HUES48 (cell line): ENCODE data around the gene MAGEB17.

Source experiments
- H3K27ac ChIP-seq: one replicate; pipeline ENCODE4 v1.7.0; 2013; ENCODE audit warnings: low read depth, low read length, inconsistent platforms
- H3K27me3 ChIP-seq: 2 replicates; pipeline ENCODE4 v1.6.1; 2013; ENCODE audit warnings: mild to moderate bottlenecking, low read length; ENCODE audit not compliant: control insufficient read depth, insufficient read depth
- H3K36me3 ChIP-seq: 2 replicates; pipeline ENCODE4 v1.6.1; 2013; ENCODE audit warnings: low read length; ENCODE audit not compliant: control insufficient read depth, insufficient read depth
- H3K4me1 ChIP-seq: 2 replicates; pipeline ENCODE4 v1.6.1; 2013; ENCODE audit warnings: mild to moderate bottlenecking, low read length; ENCODE audit not compliant: control insufficient read depth, insufficient read depth
- H3K4me3 ChIP-seq: 2 replicates; pipeline ENCODE4 v1.5.1; 2013; ENCODE audit warnings: mild to moderate bottlenecking, low read depth, low read length
- H3K9ac ChIP-seq: 2 replicates; pipeline ENCODE4 v1.6.1; 2013; ENCODE audit warnings: mild to moderate bottlenecking, low read depth, low read length, moderate library complexity
- H3K9me3 ChIP-seq: 2 replicates; pipeline ENCODE4 v1.6.1; 2013; ENCODE audit warnings: low read length; ENCODE audit not compliant: control insufficient read depth, insufficient read depth

The MAGEB17 gene

DNA sequence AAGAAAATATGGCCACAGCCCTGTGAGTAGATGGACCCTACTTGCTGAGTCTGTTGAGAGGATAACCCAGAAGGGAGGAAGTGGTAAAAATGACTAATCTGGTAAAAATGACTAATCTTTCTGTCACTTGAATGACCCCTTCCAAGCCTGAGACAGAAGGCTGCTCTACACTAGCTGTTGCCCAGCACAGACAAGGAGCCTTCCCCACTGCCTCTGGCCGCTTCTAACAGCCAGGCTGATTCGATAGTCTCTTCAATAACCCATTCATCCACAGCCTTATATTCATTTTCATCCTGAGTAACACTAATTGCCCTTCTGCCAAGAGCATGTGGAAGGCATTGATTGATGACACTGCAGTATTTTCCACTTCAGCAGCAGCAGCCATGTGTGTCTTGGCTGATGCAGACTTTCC lies 18.4 kb downstream of the MAGEB17 start:
- peak overlapping the region; percentile 89 for H3K27ac ChIP-seq
- no peaks in the 10 kb centered on the region for H3K36me3 ChIP-seq
- peaks cover 45% of the 10 kb centered on the region for H3K4me1 ChIP-seq
- H3K9ac ChIP-seq = peak overlapping the region; percentile 11; the same call in 1 of the 2 replicates
- H3K27me3 ChIP-seq = no peaks in the 10 kb centered on the region
- no peaks in the 10 kb centered on the region for H3K9me3 ChIP-seq
- no peak overlapping the region for H3K4me3 ChIP-seq

DNA sequence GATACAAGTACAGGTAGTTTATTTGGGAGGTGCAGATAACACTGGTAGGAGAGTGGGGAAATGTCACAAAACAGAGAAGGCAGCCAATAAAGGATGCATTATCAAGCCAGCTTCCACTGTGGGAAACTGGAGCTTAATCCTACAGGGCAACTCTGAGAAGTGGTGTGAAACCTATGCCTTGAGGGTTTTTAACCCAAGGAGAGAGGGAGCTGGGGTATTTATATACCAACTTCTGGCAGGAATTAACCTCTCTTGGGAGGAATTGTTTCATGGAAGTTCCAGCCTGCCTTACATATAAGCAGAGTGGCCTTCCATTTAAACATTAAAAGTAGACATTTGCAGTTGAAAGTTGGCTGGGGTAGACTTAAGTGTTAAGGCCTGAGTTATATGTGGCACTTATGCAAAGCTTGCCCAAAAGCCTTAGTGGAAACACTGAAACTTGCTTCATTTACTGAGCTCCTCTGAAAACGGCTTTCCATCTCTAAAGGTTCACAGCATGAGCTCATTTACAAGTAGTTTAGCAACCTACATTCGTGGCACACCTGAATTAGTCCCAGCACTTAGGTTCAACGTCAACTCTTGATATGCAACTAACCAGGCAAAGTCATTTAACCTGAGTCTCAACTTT lies 19.2 kb downstream of the MAGEB17 start:
- H3K9me3 ChIP-seq = no peaks in the 10 kb centered on the region
- H3K27me3 ChIP-seq = no peaks in the 10 kb centered on the region
- H3K9ac ChIP-seq = peak overlapping the region; percentile 11; the same call in 1 of the 2 replicates
- H3K4me3 ChIP-seq = no peak overlapping the region
- H3K4me1 ChIP-seq = peaks cover 45% of the 10 kb centered on the region
- H3K36me3 ChIP-seq = no peaks in the 10 kb centered on the region
- peak overlapping the region; percentile 89 for H3K27ac ChIP-seq

DNA sequence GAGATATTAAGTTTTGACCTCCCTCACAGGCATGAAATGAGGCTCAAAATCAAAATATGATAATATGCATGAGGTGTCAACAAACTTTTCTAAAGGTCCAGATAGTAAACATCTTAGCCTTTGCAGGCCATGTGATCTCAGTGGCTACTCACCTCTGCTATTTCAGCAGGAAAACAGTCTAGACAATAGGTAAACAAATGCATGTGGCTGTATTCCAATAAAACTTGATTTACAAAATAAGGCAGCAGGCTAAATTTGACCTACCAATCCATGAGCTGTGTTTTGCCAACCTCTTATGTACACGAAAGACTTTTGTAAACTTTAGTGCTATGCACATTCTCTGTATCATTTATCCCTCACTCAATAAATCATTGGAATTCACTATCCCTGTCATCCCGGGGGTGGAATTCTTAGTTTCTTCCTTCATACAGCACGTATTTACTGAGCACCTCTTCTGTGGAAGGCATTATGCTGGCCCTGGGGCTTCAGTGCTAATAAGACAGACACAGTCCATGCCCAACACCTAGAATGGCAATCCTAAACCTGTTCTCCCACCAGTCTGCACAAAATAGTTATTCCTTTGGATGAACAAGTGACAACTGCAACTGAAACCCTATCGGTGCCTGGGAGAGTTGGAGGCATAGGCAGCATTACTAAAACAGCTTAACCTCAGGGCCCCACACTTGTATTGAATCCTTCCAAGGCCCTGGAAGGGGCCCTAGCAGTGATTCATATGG lies 19.9 kb downstream of the MAGEB17 start:
- no peaks in the 10 kb centered on the region for H3K36me3 ChIP-seq
- H3K9me3 ChIP-seq = no peaks in the 10 kb centered on the region
- peaks cover 45% of the 10 kb centered on the region for H3K4me1 ChIP-seq
- peak overlapping the region; percentile 89 for H3K27ac ChIP-seq
- H3K4me3 ChIP-seq = no peak overlapping the region
- H3K9ac ChIP-seq = no peak overlapping the region
- no peaks in the 10 kb centered on the region for H3K27me3 ChIP-seq

DNA sequence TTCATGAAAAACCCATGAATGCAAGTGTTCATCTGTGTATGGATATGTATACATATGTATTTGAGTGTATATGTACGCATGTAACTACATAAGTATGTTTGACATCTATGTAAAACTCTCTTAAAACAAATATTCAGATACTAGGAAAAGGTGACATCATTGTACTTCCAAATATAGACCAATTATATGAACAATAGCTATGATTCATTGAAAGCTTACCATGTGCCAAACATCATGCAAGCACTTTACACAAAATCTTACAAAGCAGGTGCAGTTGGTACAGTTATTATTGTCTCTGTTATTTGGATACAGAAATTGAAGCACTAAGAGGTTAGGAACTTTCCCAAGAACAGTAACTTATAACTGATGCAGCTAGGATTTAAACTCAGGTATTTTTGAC lies 21.4 kb downstream of the MAGEB17 start:
- peaks cover 45% of the 10 kb centered on the region for H3K4me1 ChIP-seq
- H3K36me3 ChIP-seq = no peaks in the 10 kb centered on the region
- no peak overlapping the region for H3K4me3 ChIP-seq
- no peak overlapping the region for H3K27ac ChIP-seq
- H3K9ac ChIP-seq = no peak overlapping the region
- H3K27me3 ChIP-seq = no peaks in the 10 kb centered on the region
- no peaks in the 10 kb centered on the region for H3K9me3 ChIP-seq

DNA sequence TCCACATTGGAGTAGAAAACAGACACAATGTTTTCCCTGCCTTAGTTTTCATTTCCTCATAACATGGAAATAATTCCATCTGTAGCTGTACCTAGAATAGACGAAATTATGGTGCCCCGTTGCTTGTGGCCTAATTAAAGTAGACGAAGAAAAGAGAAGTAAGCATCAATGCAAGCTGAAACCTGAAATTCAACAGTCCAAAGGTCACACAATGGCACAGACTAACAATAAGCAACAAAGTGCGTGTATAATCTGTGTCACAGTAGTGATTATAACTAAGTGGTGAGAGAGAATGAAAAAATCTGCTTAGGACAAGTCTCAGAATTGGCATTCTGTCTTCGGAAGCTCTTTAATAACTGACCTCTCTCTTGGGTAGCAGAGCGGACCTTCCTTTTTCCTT lies 24.3 kb downstream of the MAGEB17 start:
- no peaks in the 10 kb centered on the region for H3K36me3 ChIP-seq
- no peak overlapping the region for H3K9ac ChIP-seq
- no peaks in the 10 kb centered on the region for H3K27me3 ChIP-seq
- no peak overlapping the region for H3K4me3 ChIP-seq
- no peaks in the 10 kb centered on the region for H3K9me3 ChIP-seq
- peaks cover 29% of the 10 kb centered on the region for H3K4me1 ChIP-seq
- H3K27ac ChIP-seq = no peak overlapping the region

DNA sequence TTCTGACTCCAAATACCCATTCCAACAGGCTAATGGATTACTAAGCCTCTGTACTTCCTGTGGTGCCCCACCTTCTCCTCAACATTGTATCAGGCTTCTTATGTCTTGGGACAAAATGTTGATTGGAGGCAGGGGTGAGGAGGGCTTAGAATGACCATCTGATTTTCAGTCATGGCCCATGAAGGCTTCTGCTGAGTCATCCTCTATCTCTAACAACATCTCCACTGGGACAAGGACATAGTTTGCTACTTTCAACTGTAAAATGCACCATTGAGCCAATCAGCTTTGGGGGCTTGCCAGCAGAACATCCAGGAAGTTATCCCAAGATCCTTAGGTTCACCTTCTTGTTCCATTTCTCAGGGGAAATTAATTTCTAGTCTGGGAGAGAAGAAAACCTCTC lies 29.5 kb downstream of the MAGEB17 start:
- Histone ChIP-seq H3K9me3 (no peaks in the 10 kb centered on the region), H3K4me3 (no peak overlapping the region), H3K4me1 (peaks cover 25% of the 10 kb centered on the region), H3K36me3 (no peaks in the 10 kb centered on the region), H3K9ac (no peak overlapping the region), H3K27me3 (no peaks in the 10 kb centered on the region), H3K27ac (no peak overlapping the region)

DNA sequence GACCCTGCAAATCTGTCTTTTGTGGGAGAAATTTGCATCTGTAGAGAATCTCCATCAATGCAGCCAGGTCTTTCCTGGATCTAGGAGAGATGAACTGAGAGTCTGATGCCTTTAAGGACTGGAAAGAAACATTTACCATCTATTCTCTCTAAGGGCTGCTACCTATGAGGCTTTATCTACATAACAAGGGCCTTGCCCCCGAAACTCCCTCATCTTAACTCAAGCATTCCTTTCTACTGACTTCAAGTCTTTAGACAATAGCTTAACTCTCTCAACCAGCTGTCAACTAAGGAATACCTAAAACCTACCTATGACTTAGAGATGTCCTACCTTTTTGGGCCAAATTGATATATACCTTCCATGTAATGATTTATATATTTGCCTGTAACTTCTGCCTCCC lies 32.1 kb downstream of the MAGEB17 start:
- Histone ChIP-seq H3K27ac (peak overlapping the region; percentile 92), H3K4me1 (peaks cover 25% of the 10 kb centered on the region), H3K4me3 (no peak overlapping the region; the same call in 1 of the 2 replicates), H3K36me3 (no peaks in the 10 kb centered on the region), H3K9me3 (no peaks in the 10 kb centered on the region), H3K9ac (0 out of 2 replicates have a peak overlapping the region, but pooled peaks have one; percentile 38), H3K27me3 (no peaks in the 10 kb centered on the region)

DNA sequence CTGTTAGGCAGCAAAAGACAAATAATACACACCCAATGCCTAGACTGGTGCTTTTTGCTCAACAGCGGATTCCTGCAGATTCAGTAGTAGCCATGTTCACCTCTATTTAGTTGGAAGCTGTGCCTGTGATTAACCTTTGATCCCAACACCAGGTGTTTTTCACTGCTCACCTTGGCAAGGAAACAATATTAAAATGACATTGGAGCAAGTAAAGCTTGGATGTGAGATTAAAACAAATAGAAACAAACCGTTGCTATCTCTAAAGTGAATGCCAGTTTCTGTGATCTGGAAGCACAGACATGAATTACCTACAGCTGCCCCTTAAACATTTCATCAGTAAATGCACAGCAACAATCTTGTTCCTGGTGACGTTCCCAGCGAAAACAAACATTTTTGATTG lies 35.7 kb downstream of the MAGEB17 start:
- H3K27ac ChIP-seq = no peak overlapping the region
- H3K36me3 ChIP-seq = no peaks in the 10 kb centered on the region
- no peaks in the 10 kb centered on the region for H3K9me3 ChIP-seq
- no peak overlapping the region for H3K4me3 ChIP-seq
- peaks cover 23% of the 10 kb centered on the region for H3K4me1 ChIP-seq
- H3K9ac ChIP-seq = no peak overlapping the region; the same call in 1 of the 2 replicates
- H3K27me3 ChIP-seq = no peaks in the 10 kb centered on the region

DNA sequence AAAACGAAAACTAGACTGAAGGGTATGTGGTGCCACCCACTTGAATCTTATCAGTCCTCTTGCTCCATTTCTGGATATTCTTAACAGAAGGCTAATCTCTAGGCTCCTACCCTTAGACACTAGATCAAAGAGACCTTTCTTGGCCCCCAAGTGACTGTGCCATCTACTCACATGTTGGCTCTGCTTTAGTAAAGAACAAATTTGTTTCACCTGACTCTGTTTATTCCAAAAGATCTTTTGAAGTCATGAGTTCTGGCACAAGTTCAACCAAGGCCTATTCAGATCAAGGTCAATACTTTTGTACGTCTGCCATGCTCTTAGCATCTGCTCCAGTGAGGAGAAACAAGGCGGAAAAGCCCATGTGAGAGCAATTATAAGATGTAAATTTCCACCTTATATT lies 37.3 kb downstream of the MAGEB17 start:
- H3K36me3 ChIP-seq = no peaks in the 10 kb centered on the region
- H3K9me3 ChIP-seq = no peaks in the 10 kb centered on the region
- no peak overlapping the region for H3K9ac ChIP-seq
- no peaks in the 10 kb centered on the region for H3K27me3 ChIP-seq
- H3K4me3 ChIP-seq = no peak overlapping the region
- peaks cover 22% of the 10 kb centered on the region for H3K4me1 ChIP-seq
- no peak overlapping the region for H3K27ac ChIP-seq

DNA sequence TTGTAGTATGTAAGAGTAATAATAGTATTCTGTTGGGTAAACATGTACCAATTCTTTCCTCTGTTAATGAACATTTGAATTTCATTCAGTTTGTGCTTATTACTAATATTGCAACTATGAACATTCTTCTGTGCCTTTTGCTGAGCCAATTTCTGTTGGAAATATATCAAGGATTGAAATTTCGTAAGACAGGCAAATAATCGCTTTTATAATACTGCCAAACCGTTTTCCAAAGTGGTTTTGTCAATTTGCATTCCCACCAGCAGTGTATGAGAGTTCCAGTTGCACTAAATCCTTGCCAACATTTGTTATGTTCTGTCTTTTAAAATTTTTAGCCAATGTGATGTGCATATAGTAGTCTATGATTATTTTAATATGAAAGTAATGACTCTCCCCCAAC lies 38.6 kb downstream of the MAGEB17 start:
- no peak overlapping the region for H3K27ac ChIP-seq
- H3K4me3 ChIP-seq = no peak overlapping the region
- H3K9ac ChIP-seq = no peak overlapping the region
- H3K36me3 ChIP-seq = no peaks in the 10 kb centered on the region
- no peaks in the 10 kb centered on the region for H3K9me3 ChIP-seq
- H3K4me1 ChIP-seq = peaks cover 11% of the 10 kb centered on the region; the same call in 1 of the 2 replicates
- H3K27me3 ChIP-seq = no peaks in the 10 kb centered on the region

DNA sequence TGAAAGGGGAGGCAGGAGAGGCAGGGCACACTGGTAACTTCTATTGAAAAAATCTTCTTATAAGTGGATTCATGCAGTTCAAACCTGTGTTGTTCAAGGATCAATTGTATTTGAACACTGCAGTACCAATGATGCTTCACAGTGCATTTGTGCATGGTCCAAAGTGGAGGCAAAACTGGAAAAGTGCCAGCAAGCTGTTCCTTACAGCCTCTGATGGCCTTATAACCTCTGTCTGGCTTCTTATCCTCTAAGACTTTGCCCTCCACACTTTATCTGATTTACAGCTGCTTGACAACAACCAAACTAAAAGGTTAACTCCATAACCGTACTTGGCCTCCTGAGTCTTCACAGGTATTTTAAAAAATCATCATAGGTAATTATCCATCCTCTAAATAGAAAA lies 40.4 kb downstream of the MAGEB17 start:
- no peaks in the 10 kb centered on the region for H3K36me3 ChIP-seq
- H3K4me3 ChIP-seq = no peak overlapping the region
- H3K4me1 ChIP-seq = peaks cover 27% of the 10 kb centered on the region; the same call in 1 of the 2 replicates
- no peaks in the 10 kb centered on the region for H3K9me3 ChIP-seq
- no peaks in the 10 kb centered on the region for H3K27me3 ChIP-seq
- H3K9ac ChIP-seq = no peak overlapping the region
- H3K27ac ChIP-seq = no peak overlapping the region
